Small intestine (tissue), 7 donors: Measurements from ENCODE around the gene DIAPH3. TPM values are rescaled to one million over a fixed set of nuclear protein-coding genes. Genes with fewer than 3 reads are reported as not detected.
A peak's percentile ranks its signal among the peaks of the same experiment; 100 is the strongest.

ENCODE experiments used
- DNase-seq, 2 donors: peaks; one replicate each; pipeline versions ENCODE4 v3.0.0 to v3.0.0-alpha.2; 2013
- FAIRE-seq: peaks from 2 replicates; lab custom pipeline; 2012; peaks lifted over from hg19 to GRCh38; lab: Jason Lieb, UNC
- H3K27ac ChIP-seq, 3 donors: one replicate each; pipeline ENCODE4 v1.5.1; 2013; ENCODE audit warnings: low read length in 2 of 3, mild to moderate bottlenecking in 2 of 3, control low read depth in 1 of 3, inconsistent platforms in 1 of 3, low read depth in 1 of 3, moderate library complexity in 1 of 3
- H3K27me3 ChIP-seq, 3 donors: one replicate each; pipeline ENCODE4 v1.6.1; 2013; ENCODE audit warnings: low read length in 3 of 3, inconsistent platforms in 1 of 3; ENCODE audit not compliant: control insufficient read depth in 3 of 3, insufficient read depth in 3 of 3
- H3K36me3 ChIP-seq, 3 donors: one replicate each; pipeline ENCODE4 v1.6.1; 2013; ENCODE audit warnings: low read length in 3 of 3, inconsistent platforms in 1 of 3, low read depth in 1 of 3, mild to moderate bottlenecking in 1 of 3, moderate library complexity in 1 of 3; ENCODE audit not compliant: control insufficient read depth in 3 of 3, insufficient read depth in 2 of 3
- H3K4me1 ChIP-seq, 3 donors: one replicate each; pipeline ENCODE4 v1.6.1; 2013; ENCODE audit warnings: low read length in 2 of 3, inconsistent platforms in 1 of 3, low read depth in 1 of 3, mild to moderate bottlenecking in 1 of 3, moderate library complexity in 1 of 3; ENCODE audit not compliant: control insufficient read depth in 3 of 3, insufficient read depth in 2 of 3
- H3K4me3 ChIP-seq, 3 donors: one replicate each; pipeline ENCODE4 v1.5.1; 2013; ENCODE audit warnings: low read length in 3 of 3, control low read depth in 1 of 3, inconsistent platforms in 1 of 3, low read depth in 1 of 3, mild to moderate bottlenecking in 1 of 3, moderate library complexity in 1 of 3
- H3K9me3 ChIP-seq, 2 donors: one replicate each; pipeline ENCODE4 v1.6.1; 2013; ENCODE audit warnings: low read depth in 1 of 2, low read length in 1 of 2; ENCODE audit not compliant: control insufficient read depth in 2 of 2, insufficient read depth in 1 of 2
- WGBS, 3 donors: extraction: QIAGEN DNeasy Blood & Tissue Kit; methylation state at CpG; one replicate each; pipeline ENCODE4 v1.1.7; 2013; 5-methylcytosine and 5-hydroxymethylcytosine counted together
- polyA plus RNA-seq, 4 donors: library from polyadenylated mRNA; stranded (reverse) in 3 of 4; unstranded in 1 of 4; fragments of 200-250 nt in 3 of 4; fragments of 120-200 nt in 1 of 4; gene quantifications; one replicate each; pipeline versions ENCODE4 v1.2.1 to v1.2.3, GENCODE V29; 2013
- donor health status: healthy with polysubstance abuse.
- donor health status: control.
- donor health status: control.
- donor health status: Bipolar disorder and iron deficiency.
- donor health status: healthy.

Gene DIAPH3
- polyA plus RNA-seq, 4 donors, result 0.67 to 4.2 (median 3.1) TPM

- no peaks in the 10 kb centered on the region for H3K9me3 ChIP-seq
- peak overlapping the region in 1 of 3 donors; percentile 94 for H3K27ac ChIP-seq
- no peaks in the 10 kb centered on the region for H3K27me3 ChIP-seq
- DNase-seq, result peak in 1 of 2 donors; percentile 13
- no peaks in the 10 kb centered on the region for H3K36me3 ChIP-seq
- WGBS, 3 donors, result 67 to 73% (median 72%) methylated on average over 3 of the region's 3 CpGs
- H3K4me3 ChIP-seq, result peak overlapping the region in 1 of 3 donors; percentile 62
- H3K4me1 ChIP-seq, result peaks cover 2 to 23% (median 7%) of the 10 kb centered on the region in 3 donors
- FAIRE-seq, result no peak
Observed at GRCh38 chr13:60165391-60166099, 1.8 kb upstream of the DIAPH3 start.

DNA sequence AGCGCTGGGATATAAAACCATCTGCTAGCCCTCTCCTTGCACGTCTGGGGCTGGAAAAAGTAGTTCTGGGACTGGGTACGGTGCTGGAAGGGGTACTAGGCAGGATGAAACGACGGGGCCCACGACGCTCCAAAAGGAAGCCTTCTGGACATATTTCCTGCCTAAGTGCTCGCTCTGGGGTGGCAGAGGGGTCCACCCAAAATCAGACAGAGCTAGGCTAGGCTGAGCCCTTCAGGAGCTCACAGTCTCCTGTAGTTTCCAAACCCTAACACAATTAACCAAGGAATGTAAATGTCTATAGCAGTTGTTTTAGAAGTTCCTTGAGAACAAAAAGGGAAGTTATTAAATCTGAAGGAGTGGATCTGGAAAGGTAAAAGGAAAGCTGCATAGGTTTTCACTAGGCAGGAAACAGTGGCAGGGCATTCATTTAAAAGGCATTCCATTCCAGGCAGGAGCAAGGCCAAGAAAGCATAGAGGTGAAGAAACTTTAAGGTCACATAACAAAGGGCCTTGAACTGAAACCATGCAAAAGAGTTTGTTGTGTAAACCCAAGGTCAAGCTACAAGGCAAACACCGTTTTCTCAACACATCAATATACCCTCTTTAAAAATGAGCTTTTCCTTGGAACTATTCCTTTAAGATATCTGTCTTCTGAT, 634 bp upstream of the DIAPH3 start:
- H3K9me3 ChIP-seq, result no peaks in the 10 kb centered on the region
- no peak for FAIRE-seq
- H3K4me1 ChIP-seq, result peaks cover 0 to 16% (median 7%) of the 10 kb centered on the region in 3 donors
- H3K27ac ChIP-seq, result peak overlapping the region; percentile 71 to 94 (median 90)
- 2 to 5% (median 4%) methylated on average over 9 of the region's 9 CpGs for WGBS, 3 donors
- H3K27me3 ChIP-seq, result no peaks in the 10 kb centered on the region
- no peaks in the 10 kb centered on the region for H3K36me3 ChIP-seq
- H3K4me3 ChIP-seq, result peak overlapping the region; percentile 53 to 91 (median 62)
- peak in 1 of 2 donors; percentile 54 for DNase-seq

DNA sequence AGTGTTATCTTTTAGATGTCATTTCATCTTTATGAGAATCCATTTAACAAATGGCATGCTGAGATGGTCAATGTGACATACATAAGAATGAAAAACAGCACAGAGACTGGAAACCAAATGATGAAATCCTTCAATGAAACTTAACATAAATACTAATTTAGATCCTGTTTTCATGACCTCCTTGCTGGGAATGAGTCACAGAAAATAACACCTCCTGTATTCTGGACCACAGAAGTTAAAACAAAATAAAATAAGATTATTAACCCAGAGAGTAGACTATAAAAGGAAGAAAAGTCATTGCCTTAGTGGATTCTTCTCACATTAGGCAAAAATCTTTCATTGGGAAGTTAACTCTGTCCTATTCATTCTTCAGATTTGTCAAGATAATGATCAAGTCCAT, 1.6 kb downstream of the DIAPH3 start:
- no peak overlapping the region for H3K4me3 ChIP-seq
- no peaks in the 10 kb centered on the region for H3K27me3 ChIP-seq
- peaks cover 0 to under 1% of the 10 kb centered on the region in 2 donors for H3K9me3 ChIP-seq
- DNase-seq (no peak), FAIRE-seq (no peak)
- H3K36me3 ChIP-seq, result no peaks in the 10 kb centered on the region
- H3K27ac ChIP-seq, result no peak overlapping the region
- peaks cover 0 to 15% (median 7%) of the 10 kb centered on the region in 3 donors for H3K4me1 ChIP-seq

- DNase-seq (no peak), FAIRE-seq (no peak)
- H3K4me1 ChIP-seq, result no peaks in the 10 kb centered on the region
- no peaks in the 10 kb centered on the region for H3K27me3 ChIP-seq
- no peaks in the 10 kb centered on the region for H3K36me3 ChIP-seq
- H3K9me3 ChIP-seq, result peaks cover 0 to 2% of the 10 kb centered on the region in 2 donors
- H3K4me3 ChIP-seq, result no peak overlapping the region
- no peak overlapping the region for H3K27ac ChIP-seq
Observed at GRCh38 chr13:60158321-60158801, 5.4 kb downstream of the DIAPH3 start.

GRCh38 chr13:60155978-60156377, 7.8 kb downstream of the DIAPH3 start:
- no peak overlapping the region for H3K4me3 ChIP-seq
- no peak overlapping the region for H3K27ac ChIP-seq
- H3K9me3 ChIP-seq, result peaks cover 0 to 2% of the 10 kb centered on the region in 2 donors
- no peaks in the 10 kb centered on the region for H3K4me1 ChIP-seq
- H3K36me3 ChIP-seq, result no peaks in the 10 kb centered on the region
- no peaks in the 10 kb centered on the region for H3K27me3 ChIP-seq
- no peak for DNase-seq
- no peak for FAIRE-seq

DNA sequence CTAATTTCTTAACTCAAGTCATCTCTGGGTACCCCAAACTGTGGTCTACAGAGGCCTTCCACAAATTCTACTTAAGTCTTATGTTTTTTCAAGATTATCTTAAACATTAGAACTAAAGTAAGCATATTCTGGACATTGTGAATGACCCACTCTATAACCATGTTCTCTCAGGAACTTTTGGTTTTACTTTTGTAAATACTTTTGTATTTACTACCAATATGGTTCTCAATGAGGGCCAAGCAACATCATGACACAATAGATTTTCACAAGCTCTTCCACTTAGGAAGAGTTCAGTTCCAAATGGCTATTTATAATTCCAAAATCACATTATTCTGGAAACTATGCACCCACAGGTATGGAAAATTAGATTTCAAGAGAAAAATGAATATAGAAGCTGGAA, 10.8 kb downstream of the DIAPH3 start:
- Histone ChIP-seq H3K9me3 (peaks cover 0 to 2% of the 10 kb centered on the region in 2 donors), H3K4me1 (no peaks in the 10 kb centered on the region), H3K27ac (no peak overlapping the region), H3K4me3 (no peak overlapping the region), H3K27me3 (no peaks in the 10 kb centered on the region), H3K36me3 (no peaks in the 10 kb centered on the region)
- FAIRE-seq (no peak), DNase-seq (no peak)

DNA sequence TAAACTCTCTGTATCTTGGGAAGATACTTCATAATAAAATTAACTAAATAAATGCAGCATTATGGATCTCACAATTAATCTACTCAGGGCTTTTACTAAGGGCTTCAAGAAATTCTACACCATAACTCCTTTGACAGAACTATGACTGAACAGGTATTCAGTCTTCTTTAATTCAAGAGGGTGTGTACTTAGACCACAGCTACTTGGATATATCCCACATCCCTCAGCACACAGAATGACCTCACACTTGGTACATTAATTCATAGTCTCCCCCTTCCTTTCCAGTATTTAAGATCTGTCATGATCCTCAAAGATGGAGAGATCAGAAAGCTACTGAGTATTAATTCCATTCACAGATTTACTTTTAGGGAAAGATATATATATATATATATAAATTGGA, 11.6 kb downstream of the DIAPH3 start:
- Histone ChIP-seq H3K4me1 (no peaks in the 10 kb centered on the region), H3K9me3 (peaks cover 0 to 2% of the 10 kb centered on the region in 2 donors), H3K4me3 (no peak overlapping the region), H3K36me3 (no peaks in the 10 kb centered on the region), H3K27me3 (no peaks in the 10 kb centered on the region), H3K27ac (no peak overlapping the region)
- no peak for DNase-seq
- no peak for FAIRE-seq

DNA sequence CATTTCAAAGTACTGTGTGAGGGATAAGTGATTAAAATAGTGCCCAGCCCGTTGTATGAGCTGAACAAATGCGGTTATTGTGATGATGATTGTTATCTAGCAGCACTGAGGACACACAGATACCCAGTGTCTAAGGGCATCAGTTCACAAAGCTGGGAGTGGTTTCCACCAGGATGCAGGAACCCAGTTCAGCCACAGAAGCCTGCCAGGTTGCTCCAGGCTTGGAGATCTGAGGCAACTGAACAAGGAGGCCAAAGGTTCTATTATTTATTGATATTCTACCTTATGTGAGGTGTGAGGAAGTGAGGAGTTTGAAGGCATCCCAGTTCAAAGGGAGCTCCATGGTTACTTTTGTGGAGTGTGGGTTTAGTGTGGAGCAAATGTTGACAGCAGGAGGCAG, 13.2 kb downstream of the DIAPH3 start:
- no peak for FAIRE-seq
- no peaks in the 10 kb centered on the region for H3K36me3 ChIP-seq
- no peak overlapping the region for H3K27ac ChIP-seq
- no peaks in the 10 kb centered on the region for H3K9me3 ChIP-seq
- no peaks in the 10 kb centered on the region for H3K4me1 ChIP-seq
- DNase-seq, result peak in 1 of 2 donors; percentile 64
- 23 to 70% (median 46%) methylated on average over 2 of the region's 2 CpGs for WGBS, 3 donors
- H3K4me3 ChIP-seq, result no peak overlapping the region
- H3K27me3 ChIP-seq, result no peaks in the 10 kb centered on the region
